ENCODE results near the gene PDYN.

DNA sequence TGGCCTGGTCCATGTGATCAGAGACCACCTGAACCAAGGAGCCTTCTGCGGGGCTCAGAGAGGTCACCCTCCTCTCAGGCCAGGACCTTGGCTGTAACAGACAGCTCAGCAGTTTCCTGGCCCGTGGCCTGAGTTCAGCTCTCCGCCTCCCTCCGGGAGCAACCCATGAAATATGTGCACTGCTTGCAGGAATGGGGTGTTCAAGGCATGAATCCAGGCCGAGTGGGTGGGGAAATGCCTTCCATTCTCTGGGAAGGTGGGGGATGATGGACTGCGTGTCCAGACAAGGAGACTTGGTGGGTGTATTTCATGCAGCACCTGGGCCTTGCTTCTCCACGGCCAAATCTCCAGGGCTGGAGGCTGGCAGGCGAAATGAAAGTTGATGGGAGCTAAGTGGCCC, 52.6 kb downstream of the PDYN start:
- TF ChIP-seq POLR2AphosphoS5 (IDR thresholded peaks at IDR 0.05) (no peak), CTCF (IDR thresholded peaks at IDR 0.05) (no peak)
